DMS153 (cell line): ENCODE data around the gene DHX32.
"Not testable (repeated sequence)": the region's sequence is repeated elsewhere in the genome, so short reads cannot be mapped to it uniquely, and the experiment has no call there.

ENCODE experiments used
- DNase-seq: peaks from one replicate; lab custom pipeline; 2025; lab: John Stamatoyannopoulos, UW

DHX32 gene, protein sequence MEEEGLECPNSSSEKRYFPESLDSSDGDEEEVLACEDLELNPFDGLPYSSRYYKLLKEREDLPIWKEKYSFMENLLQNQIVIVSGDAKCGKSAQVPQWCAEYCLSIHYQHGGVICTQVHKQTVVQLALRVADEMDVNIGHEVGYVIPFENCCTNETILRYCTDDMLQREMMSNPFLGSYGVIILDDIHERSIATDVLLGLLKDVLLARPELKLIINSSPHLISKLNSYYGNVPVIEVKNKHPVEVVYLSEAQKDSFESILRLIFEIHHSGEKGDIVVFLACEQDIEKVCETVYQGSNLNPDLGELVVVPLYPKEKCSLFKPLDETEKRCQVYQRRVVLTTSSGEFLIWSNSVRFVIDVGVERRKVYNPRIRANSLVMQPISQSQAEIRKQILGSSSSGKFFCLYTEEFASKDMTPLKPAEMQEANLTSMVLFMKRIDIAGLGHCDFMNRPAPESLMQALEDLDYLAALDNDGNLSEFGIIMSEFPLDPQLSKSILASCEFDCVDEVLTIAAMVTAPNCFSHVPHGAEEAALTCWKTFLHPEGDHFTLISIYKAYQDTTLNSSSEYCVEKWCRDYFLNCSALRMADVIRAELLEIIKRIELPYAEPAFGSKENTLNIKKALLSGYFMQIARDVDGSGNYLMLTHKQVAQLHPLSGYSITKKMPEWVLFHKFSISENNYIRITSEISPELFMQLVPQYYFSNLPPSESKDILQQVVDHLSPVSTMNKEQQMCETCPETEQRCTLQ

DNA sequence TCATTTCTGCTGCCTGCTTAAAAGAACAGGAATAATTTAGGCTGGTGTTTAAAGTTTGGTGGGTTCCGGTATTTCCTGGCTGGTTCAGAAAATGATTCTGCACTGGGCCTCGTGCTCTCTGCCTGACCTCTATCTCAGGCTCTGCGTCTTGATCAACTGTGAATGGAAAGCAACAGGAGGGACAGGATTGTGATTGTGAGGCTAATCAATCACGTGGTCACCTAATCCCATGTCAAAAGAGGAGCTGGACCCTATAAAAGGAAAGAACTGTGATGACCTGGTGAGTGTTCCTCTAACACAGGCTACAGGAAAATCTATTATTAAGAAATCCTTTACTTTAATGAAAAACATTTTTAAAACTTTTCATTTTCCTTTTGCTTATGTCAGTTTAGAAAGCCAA, at the start of gene DHX32:
Gene DHX32, minus strand, starts transcription at position 101 of the 400 bp plus-strand sequence. CDS start 468 bp downstream, outside the sequence.
- DNase-seq = no peak

DNA sequence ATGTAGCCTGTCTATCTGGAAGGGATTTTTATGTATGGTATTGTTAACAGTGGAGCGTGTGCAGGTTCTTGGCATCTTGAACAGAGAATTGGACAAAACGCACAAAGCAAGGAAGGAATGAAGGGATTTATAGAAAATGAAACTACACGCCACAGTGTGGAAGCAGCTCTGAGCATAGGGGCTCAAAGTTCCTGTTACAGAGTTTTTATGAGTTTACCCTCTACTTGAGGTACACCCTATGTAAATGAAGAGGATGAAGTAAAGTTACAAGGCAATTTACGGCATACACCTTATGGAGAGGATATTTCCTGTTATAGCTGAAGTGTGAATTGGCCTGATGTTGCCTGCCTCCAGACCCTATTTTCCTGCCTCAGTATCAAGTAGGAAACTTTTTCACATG, 48.5 kb upstream of the DHX32 start:
- no peak for DNase-seq

DNA sequence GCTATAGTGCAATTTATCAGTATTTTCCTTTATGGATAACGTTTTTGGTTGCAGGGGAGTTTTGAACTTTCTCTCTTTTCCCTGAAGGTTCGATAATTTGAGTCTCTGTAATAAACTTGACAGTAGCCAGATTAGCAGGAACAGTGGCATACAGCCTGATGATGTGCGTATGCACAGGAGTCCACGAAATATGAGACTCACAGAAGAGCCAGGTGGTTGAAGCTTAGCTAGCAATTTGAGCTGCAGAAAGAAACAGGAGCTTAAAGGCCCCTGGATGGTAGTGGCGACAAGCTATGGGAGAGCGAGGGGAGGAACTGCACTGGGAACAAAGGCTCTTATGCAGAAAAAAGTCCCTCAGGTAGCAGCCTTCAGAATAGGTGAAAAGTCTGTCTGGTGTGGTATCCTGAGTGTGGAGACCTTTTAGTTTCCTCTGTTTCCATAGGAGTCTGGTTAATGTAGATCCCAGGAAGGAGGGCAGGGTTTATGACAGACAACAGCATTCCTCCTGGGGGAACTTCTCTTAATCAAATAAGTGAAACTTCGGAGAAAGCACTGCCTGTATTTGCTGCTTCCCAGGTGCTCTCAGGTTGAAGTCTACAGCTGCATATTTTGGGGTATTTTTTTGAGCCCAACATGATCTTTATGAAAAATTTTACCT, 48.0 kb upstream of the DHX32 start:
- peak; percentile 15 for DNase-seq

DNA sequence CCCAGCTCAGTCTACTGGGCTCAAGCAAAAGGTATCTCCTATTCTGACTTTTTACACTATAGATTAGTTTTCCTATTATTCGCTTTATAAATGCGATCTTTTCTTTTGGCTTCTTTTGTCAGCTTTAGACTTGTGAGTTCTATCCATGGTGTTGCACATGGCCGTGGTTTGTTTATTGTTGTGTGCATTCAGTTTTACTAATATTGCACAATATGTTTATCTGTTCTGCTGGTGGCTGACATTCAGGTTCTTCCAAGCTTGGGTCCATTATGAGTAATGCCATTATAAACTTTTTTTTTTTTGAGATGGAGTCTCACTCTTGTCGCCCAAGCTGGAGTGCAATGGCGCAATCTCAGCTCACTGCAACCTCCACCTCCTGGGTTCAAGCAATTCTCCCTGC, 46.2 kb upstream of the DHX32 start:
- not testable (repeated sequence) for DNase-seq

DNA sequence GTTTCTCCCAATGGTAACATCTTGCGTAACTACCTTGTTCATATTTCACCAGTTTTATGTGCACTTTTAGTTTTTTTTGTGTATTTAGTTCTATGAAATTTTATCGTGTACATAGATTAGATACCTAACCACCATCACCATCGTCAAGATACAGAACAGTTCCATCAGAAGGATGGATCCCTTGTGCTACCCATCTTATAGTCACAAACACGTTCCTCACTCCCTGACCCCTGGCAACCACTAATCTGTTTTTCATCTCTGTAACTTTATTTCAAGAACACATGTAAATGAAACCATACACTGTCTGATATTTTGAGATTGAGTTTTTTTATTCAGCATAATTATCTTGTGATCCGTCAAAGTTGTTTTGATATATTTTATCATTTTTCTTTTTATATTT, 45.2 kb upstream of the DHX32 start:
- no peak for DNase-seq

DNA sequence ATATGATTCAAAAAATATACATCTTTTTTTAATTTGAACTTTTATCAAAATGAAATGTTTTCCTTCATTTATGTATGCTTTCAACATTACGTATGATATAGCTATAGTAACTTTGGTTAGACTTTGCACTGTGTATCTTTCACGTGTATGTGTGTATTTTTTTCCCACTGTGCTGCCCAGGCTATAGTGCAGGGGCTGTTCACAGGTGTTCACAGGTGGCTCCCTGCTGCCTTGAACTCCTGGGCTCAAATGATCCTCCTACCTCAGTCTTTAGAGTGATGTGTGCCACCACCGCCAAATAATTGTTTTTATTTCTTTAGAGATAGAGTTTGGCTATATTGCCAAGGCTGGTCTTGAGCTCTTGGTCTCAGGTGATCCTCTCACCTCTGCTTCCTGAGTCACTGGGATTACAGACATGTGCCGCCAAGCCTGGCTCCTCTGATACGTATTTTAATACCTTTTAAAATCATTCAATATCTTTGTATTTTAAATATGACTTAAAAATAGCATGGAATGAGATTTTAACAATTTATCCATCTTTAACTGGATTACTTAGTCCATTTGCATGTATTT, 44.3 kb upstream of the DHX32 start:
- no peak for DNase-seq

DNA sequence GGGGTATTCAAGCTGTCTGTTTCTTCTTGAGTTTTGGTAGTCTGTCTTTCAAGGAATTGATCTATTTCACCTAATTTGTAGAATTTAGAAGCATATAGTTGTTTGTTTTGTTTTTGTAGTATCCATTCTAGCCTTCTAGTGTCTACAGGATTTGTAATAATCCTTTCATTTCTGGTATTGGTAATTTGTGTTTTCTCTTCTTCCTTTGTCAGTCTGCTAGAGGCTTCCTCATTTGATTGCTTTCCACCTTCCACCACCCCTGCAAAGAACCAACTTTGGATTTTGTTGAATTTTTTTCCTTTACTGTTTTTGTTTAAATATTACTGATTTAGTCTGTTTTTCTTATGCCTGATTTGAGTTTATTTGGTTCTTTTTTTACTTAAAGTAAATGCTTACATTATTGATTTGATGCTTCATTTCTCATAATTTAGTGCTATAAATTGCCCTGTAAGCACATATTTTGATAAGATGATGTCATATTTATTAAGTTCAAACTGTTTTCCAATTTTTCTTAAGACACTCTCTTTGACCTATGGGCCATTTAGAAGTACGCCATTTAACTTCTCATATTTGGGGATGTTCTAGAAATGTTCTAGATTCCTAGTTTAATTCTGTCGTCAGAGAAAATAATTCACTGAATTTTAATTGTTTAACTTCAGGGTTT, 40.7 kb upstream of the DHX32 start:
- not testable (repeated sequence) for DNase-seq

DNA sequence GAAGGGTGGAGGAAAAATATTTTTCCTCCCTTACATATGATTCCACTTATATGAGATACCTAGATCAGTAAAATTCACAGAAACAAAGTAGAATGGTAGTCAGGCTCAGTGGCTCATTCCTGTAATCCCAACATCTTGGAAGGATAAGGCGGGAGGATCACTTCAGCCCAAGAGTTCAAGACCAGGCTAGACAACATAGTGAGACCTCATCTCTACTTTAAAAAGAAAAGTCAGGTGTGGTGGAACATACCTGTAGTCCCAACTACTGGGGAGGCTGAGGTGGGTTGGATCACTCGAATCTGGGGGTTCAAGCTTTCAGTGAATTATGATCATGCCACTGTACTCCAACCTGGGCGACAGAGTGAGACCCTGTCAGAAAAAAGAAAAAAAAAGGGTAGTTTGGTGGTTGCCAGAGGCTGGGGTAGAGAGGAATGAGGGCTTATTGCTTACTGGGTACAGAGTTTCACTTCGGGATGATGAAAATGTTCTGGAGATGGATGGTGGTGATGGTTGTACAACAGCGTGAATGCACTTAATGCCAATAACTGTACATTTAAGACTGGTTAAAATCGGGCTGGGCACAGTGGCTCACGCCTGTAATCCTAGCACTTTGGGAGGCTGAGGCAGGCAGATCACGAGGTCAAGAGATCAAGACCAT, 36.7 kb upstream of the DHX32 start:
- DNase-seq = not testable (repeated sequence)

DNA sequence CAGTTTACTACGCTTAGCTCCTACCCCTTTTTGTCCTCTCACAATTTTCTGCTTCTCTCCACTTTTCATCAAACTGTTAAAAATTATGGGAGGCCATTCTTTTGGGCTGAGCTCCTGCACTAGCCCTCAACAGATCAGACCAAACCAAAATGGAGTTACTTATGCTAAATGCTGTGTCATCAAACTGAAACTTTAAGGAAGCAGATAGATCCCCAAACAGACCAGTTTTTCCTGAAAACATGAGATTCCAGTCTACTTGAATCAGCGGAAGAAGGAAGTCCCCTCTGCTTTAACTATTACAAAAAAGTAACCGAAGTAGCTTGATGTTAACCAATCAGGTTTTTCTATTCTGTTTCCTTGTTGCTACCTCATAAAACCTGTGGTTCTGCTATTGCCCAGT, 35.9 kb upstream of the DHX32 start:
- no peak for DNase-seq

DNA sequence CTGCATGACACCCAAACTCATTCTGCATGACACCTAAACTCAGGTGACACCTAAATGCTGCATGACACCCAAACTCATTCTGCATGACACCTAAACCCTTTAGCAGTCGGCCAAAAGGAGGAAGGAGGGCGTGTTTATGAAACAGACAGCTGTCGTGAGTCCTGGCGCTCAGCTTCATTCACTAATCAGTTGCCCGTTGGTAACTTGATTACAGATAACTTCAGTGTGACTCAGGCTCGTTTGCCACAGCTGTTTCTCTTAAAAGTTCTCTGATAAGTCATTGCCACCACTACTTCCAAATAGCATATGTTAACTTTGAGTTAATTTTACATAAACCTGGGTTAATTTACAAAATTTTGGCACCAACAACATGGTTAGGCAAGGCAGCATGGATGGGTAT, 32.2 kb upstream of the DHX32 start:
- not testable (repeated sequence) for DNase-seq

DNA sequence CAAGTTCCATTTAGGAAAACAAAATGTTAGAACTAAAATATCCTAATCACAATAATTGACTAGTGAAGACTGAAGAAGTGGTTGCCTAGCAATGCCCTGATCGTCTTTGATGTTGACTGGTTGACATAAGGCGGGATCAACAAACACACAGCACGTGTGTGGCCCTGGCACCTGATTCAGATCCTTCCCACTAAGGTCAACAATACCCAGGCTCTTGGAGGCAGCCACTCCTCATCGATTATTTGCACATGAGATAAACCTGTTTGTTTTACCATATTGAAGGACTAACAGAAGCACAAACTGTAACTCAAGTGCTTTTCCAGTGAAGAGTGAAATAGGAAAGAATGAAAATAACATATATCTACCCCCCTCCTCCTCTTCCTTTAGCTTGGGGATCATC, 30.9 kb upstream of the DHX32 start:
- peak; percentile 97 for DNase-seq

DNA sequence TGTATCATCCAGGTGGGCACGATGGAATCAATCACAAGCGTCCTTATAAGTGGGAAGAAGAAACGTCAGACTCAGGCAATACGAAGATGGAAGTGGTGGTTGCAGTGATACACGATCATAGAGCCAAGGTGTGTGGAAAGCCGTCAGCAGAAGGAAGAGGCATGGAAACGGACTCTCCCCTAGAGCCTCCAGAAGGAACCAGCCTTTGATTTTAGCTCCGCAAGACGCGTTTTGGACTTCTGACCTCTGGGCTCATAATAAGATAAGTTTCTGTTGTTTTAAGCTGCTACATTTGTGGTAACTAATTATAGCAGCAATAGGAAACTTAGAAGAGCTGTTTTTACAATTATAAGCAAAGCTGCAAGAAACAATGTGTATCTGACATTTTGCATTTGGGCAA, 30.1 kb upstream of the DHX32 start:
- no peak for DNase-seq

DNA sequence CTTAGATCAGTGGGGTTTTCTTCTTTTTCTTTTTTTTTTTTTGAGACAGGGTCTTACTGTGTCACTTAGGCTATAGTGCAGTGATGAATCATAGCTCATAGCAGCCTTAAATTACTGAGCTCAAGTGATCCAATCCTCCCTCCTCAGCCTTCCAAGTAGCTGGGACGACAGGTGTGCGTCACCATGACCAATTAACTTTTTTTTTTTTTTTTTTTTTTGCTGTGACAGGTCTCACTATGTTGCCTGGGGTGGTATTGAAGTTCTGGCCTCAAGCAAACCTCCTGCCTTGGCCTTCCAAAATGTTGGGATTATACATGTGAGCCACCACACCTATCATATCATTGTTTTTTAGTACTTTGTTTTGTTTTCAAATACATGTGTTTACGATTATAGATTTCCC, 28.4 kb upstream of the DHX32 start:
- not testable (repeated sequence) for DNase-seq

DNA sequence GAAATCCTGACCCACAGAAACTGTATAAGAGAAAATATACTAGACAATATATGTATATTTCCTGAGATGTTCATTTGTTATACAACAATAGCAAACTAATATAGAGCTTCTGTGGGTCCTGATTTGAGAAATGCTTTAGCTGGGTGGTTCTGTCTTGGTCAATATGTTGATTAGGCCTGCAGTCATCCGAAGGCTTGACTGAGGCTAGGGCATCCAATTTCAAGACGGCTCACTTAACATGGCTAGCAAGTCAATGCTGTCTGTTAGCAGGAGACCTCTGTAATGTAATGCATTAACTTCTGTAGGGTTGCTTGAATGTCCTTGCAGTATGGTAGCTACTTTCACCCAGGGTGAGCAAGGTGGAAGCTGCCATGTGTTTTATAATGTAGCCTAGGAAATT, 27.7 kb upstream of the DHX32 start:
- not testable (repeated sequence) for DNase-seq

DNA sequence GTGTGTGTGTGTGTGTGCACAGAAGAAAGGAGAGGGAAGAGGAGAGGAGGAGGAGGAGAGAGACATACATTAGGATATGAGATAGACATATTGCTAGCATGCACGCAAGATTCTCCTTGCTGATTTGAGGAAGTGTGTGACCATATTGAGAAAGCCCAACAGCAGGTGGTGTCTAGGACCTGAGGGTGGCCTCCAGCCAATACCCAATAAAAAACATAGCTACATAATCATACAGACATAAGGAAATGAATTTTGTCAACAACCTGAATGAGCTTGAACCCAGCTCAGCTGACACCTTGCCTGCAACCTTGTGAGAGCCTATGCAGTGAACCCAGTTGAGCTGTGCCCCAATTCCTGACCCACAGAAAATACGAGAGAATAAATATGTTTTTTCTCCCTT, 26.5 kb upstream of the DHX32 start:
- DNase-seq = peak; percentile 58

DNA sequence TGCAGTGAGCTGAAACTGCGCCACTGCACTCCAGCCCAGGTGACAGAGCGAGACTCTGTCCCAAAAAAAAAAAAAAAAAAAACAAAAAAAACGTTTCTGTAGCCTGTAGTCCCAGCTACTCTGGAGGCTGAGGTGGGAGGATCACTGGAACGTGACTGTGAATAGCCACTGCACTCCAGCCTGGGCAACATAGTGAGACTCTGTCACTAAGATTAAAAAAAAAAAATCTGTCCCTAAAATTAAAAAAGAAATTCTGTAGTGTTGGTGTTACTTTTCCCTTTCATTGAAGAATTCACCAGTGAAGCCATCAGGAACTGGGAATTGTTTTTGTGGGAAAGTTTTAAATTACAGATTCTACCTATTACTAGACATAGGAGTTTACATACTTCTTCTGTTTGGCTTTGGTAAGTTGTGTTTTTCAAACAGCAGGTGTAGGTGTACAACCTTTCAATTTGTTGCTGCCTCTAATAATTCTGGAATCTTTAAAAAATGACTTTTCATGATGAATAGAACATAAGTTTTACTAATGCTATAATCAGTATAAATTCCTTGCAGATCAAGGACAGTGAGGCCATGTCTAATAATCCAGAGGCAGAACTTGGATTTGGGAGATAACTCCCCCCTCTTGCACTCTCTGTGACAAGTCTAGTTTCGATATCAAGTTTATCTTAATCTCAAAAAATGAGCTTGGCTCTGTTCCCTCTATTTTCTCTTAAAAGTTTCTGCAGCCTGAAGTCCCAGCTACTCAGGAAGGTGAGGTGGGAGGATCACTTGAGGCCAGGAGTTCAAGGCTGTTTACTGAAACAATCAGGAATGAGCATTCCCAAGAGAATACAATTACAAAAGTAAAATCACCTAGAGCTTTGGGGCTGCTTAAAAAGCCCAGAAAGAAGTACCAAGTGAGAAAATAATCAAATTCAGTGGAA, 24.2 kb upstream of the DHX32 start:
- DNase-seq = not testable (repeated sequence)

DNA sequence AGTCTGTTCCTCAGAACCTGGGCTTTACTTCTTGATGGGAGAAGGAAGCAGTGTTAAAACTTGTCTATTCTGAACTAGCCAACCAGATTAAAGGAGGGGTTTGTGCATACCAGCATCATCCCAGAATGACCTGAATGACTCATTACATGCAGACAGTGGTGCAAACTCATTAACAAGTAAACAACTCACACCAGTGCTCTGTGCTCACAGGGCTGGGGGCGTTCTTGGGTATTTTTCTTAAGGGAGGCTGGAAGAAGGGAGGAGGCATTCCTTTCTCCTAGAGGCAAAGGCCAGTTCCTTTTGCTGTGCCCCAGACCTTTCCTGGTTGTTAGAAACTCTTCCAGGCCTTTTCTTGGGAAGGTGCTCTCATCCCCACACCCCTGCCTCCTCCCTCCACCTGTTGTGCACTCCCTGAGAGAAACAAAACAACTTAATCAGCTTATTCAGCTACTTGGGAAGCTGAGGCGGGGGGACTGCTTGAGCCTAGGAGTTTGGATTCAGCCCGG, 22.1 kb upstream of the DHX32 start:
- not testable (repeated sequence) for DNase-seq

DNA sequence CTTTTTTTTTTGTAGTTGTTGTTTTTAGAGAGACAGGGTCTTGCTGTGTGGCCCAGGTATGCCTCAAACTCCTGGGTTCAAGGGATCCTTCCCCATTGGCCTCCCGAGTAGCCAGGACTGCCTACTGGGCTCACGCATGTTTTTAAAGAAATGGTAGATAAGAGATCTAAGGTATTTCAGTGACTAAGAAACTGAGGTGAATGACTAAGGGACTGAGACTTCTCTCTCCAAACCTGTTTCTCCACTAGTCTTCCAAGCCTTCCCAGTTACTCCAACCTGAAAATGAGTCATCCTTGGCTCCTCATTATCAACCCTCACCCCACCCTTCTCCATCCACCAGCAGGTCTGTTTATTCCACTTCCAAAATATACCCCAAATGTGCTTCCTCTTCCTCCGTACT, 19.9 kb upstream of the DHX32 start:
- not testable (repeated sequence) for DNase-seq

DNA sequence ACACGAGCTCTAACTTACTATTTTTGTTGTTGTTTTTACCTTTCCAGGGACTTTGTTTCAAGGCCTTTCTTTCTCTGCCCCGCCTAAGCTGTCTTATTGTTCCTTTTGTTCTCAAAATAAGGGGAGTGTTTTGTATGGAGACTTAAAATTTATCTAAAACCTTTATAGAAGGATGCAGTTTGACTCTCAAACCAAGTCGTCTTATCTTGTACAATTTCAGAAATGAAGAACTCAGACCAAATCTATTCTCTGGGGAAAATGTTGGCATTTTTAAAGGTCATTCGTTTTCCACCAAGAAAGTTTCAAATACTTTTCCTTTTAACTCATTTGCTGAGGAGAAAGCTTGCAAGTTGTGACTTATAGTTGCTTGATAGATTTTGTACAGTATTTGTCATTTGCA, 16.2 kb upstream of the DHX32 start:
- DNase-seq = not testable (repeated sequence)
